Measurements from ENCODE around the gene OR1D5. TPM values are rescaled to one million over a fixed set of nuclear protein-coding genes. Genes with fewer than 3 reads are reported as not detected.

OR1D5 gene
- total RNA-seq, 1 experiment from 2014 or later: not detected

DNA sequence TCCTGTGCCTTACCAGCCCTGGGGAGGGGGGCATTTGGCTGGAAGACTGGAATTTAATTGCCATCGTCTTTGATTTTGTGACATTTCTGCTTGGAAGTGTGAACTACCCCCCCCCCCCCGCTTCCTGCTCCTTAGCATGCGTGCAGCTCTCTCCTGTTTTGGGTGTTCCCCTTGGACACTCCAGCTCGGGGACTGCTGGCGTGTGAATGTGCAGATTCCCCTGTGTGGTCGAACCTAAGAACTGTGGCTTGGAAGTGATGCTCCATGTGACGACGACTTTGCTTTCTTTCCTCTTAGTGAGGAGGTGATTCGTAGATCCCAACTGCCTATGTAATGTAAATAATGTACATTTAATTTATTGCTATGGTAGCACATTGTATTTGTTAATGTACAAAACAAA is 26.1 kb downstream of the OR1D5 start:
- H3K4ac ChIP-seq (ENCODE audit: low read depth, low read length): no peak overlapping the region
- H3K23ac ChIP-seq (ENCODE audit: insufficient read length, low read depth, low read length): no peak overlapping the region
- no peak overlapping the region for H2BK5ac ChIP-seq (ENCODE audit: insufficient read length, low read length)
- H3K4me1 ChIP-seq (ENCODE audit: insufficient read depth, low read length): no peaks in the 10 kb centered on the region
- no peak overlapping the region for H2BK12ac ChIP-seq (ENCODE audit: insufficient read length, low read depth, low read length)
- no peaks in the 10 kb centered on the region for H3K27me3 ChIP-seq (ENCODE audit: insufficient read depth, low read length)
- no peak overlapping the region for H2AFZ ChIP-seq (ENCODE audit: low read length)
- no CpG with 5 or more reads among the region's 9 CpGs for WGBS (ENCODE audit: extremely low coverage, insufficient read length, low lambda C conversion rate)
- no peaks in the 10 kb centered on the region for H3K4me1 Mint-ChIP-seq
- H2BK20ac ChIP-seq (ENCODE audit: low read depth, low read length, poor library complexity, severe bottlenecking): no peak overlapping the region
- no peaks in the 10 kb centered on the region for H3K23me2 ChIP-seq (ENCODE audit: insufficient read length, low read depth, low read length, poor library complexity, severe bottlenecking)
- H2BK120ac ChIP-seq (ENCODE audit: low read depth, low read length, poor library complexity, severe bottlenecking): no peak overlapping the region
- no peak for DNase-seq
- H3K4me2 ChIP-seq (ENCODE audit: insufficient read depth, insufficient read length, low read length): no peak overlapping the region
- H3K18ac ChIP-seq (ENCODE audit: insufficient read length, low read depth, low read length): no peak overlapping the region
- no peak overlapping the region for H2BK15ac ChIP-seq (ENCODE audit: low read depth, low read length)
- TF ChIP-seq, protein P1, sequence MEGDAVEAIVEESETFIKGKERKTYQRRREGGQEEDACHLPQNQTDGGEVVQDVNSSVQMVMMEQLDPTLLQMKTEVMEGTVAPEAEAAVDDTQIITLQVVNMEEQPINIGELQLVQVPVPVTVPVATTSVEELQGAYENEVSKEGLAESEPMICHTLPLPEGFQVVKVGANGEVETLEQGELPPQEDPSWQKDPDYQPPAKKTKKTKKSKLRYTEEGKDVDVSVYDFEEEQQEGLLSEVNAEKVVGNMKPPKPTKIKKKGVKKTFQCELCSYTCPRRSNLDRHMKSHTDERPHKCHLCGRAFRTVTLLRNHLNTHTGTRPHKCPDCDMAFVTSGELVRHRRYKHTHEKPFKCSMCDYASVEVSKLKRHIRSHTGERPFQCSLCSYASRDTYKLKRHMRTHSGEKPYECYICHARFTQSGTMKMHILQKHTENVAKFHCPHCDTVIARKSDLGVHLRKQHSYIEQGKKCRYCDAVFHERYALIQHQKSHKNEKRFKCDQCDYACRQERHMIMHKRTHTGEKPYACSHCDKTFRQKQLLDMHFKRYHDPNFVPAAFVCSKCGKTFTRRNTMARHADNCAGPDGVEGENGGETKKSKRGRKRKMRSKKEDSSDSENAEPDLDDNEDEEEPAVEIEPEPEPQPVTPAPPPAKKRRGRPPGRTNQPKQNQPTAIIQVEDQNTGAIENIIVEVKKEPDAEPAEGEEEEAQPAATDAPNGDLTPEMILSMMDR (conservative IDR thresholded peaks at IDR 0.05): no peak
- H4K8ac ChIP-seq (replicated peaks; ENCODE audit: insufficient read length, low read depth, low read length): no peak overlapping the region
- no peak overlapping the region for H3K14ac ChIP-seq (ENCODE audit: insufficient read depth, low read length)
- no peak overlapping the region for H3K4me3 Mint-ChIP-seq
- no peak overlapping the region for H3K9ac ChIP-seq (ENCODE audit: extremely low read depth, insufficient read length, low read length)
- H4K5ac ChIP-seq (ENCODE audit: insufficient read length, low read depth, low read length): no peak overlapping the region
- H2AK5ac ChIP-seq (ENCODE audit: insufficient read length, low read length): no peak overlapping the region
- no peak overlapping the region for H3T11ph ChIP-seq (ENCODE audit: low read length)
- H3K27ac Mint-ChIP-seq: no peak overlapping the region
- H3K27me3 Mint-ChIP-seq (ENCODE audit: low read depth): peaks cover 8% of the 10 kb centered on the region
- H3K79me1 ChIP-seq (ENCODE audit: insufficient read depth, low read depth, low read length, poor library complexity, severe bottlenecking): no peaks in the 10 kb centered on the region
- no peak overlapping the region for H3K56ac ChIP-seq (ENCODE audit: insufficient read length, low read depth, low read length)
- H3K9me3 ChIP-seq (ENCODE audit: control insufficient read depth, low read depth, low read length): no peaks in the 10 kb centered on the region
- peaks cover 3 to 5% of the 10 kb centered on the region in 2 experiments for H3K9me3 Mint-ChIP-seq
- no peaks in the 10 kb centered on the region for H4K20me1 ChIP-seq (ENCODE audit: control insufficient read depth, insufficient read depth, insufficient read length)
- no peaks in the 10 kb centered on the region for H3K79me2 ChIP-seq (ENCODE audit: insufficient read depth, low read length)
- H3K36me3 Mint-ChIP-seq (ENCODE audit: insufficient read depth in 1 of 3, low read depth in 3 of 3): peaks cover 0 to 4% (median 2%) of the 10 kb centered on the region in 3 experiments; a peak in 3 of 7 replicates
- no peak overlapping the region for H3K27ac ChIP-seq (ENCODE audit: insufficient read length, low read depth, low read length)
- H4K91ac ChIP-seq (ENCODE audit: insufficient read length, low read depth, low read length): no peak overlapping the region

All from H9 (cell line).